Stimulated activated CD8-positive, alpha-beta memory T cell treated with anti-CD3 and anti-CD28 coated beads, Interleukin-15, amount 100 ng/mL, for 24 hours (primary cell): ENCODE measurements around the gene WAC.
"Not testable (repeated sequence)": the region's sequence is repeated elsewhere in the genome, so short reads cannot be mapped to it uniquely, and the experiment has no call there.

Source experiments
- DNase-seq: peaks from one replicate; pipeline ENCODE4 v3.0.0-alpha.2; 2020; ENCODE audit warnings: low read depth

WAC gene

GRCh38 chr10:28566458-28567015 lies 33.6 kb downstream of the WAC start:
- DNase-seq, result no peak

GRCh38 chr10:28569506-28570159 lies 36.7 kb downstream of the WAC start:
- DNase-seq, result no peak

GRCh38 chr10:28570598-28570997 lies 37.7 kb downstream of the WAC start:
- DNase-seq, result no peak

DNA sequence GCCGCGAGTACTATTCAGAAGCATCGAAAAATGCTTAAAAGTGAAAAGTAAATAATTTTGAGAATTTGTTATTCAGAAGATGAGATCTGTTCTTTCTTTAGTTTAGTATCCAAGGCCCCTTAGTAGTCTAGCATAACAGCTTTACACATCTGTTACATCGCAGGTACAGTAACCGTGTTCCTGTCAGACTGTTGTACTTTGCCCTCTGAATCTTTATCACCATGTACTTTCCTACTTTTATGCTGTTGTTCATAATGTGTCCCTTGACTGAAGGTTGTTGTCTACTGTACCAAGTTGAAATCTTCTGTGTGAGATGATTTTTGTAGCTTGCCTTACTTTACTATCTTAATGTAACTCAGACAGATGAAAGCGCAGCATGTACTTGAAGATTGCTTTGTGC lies 38.3 kb downstream of the WAC start:
- DNase-seq, result no peak

DNA sequence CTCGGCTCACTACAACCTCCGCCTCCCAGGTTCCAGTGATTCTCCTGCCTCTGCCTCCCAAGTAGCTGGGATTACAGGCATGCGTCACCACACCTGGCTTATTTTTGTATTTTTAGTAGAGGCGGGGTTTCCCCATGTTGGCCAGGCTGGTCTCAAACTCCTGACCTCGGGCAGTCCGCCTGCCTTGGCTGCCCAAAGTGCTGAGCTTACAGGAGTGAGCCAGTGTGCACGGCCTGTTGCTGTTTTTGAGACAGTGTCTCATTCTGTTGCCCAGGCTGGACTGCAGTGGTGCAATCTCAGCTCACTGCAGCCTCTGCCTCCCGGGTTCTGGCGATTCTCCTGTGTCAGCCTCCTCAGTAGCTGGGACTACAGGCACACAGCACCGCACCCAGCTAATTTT lies 41.3 kb downstream of the WAC start:
- DNase-seq, result not testable (repeated sequence)

GRCh38 chr10:28575852-28576251 lies 42.9 kb downstream of the WAC start:
- DNase-seq, result no peak

DNA sequence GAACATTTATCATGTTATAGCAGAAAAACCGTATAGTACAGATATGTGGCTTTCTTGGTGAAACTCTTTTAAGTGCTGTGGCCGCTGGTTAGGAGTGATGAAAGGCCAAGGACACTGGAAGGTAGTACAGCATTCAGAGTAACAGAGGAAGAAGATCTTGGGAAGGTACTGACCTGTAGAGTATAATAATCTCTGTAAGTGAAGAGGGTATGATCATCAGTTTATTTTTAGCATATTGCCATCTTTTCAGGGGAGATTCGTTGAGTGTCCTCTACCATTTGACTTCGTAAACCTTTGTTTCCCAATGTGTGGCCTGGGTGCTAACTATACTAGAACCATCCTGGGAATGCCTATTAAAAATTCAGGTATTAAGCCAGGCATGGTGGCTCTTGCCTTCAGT lies 44.6 kb downstream of the WAC start:
- no peak for DNase-seq

- DNase-seq, result no peak
Observed at GRCh38 chr10:28578454-28578853, 45.5 kb downstream of the WAC start.

DNA sequence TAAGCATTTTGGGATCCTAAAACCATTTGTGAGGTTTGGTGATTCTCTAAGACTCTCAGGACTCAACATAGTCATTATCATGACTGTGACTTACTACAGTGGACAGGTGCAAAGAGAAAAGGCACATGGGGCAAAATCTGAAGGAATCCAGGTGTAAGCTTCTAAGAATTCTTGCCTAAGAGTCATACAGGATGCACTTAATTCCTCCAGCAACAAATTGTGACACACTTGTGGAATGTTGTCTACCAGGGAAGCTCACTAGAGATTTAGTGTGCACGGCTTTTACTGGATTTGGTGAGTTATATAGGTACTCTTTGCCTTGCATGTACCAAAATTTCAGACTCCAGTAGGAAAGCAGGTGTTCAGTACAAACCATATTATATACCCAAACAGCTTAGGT lies 47.9 kb downstream of the WAC start:
- DNase-seq, result no peak

- no peak for DNase-seq
Observed at GRCh38 chr10:28581916-28582315, 49.0 kb downstream of the WAC start.

DNA sequence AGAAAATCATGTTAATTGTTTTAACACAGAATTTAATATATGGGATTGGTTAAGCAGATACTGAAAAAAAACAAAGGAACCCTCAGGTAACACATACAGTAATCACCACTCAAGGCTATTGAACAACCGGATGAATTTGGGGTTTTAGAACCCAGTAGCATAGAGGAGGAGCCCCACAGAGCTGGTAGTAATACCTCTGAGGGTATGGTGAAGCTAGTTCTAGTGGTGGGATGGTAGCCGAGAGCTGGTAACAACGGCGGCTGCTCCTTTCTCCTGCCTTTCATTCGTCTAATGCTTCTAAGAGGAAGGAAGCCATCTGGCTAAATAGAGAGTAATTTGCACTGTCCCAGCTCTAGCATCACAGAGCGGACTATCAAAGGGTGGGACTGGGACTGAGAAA lies 52.2 kb downstream of the WAC start:
- no peak for DNase-seq

DNA sequence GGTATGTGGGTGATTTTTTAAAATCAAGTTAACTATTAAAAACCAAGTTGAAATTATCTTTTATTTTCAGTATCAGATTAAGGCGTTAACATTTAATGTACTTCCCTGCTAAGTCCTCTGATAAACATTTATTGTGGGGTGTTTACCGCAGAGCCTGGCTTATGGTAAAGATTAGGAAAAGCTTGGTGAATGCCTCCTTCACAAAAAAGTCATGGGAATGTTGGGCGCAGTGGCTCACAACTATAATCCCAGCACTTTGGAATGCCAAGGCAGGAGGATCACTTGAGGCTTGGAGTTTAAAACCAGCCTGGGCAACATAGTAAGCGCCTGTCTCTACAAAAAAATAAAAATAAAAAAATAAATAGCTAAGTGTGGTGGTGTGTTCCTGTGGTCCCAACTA lies 53.3 kb downstream of the WAC start:
- DNase-seq, result no peak

- DNase-seq, result no peak
Observed at GRCh38 chr10:28587270-28587969, 54.5 kb downstream of the WAC start.

DNA sequence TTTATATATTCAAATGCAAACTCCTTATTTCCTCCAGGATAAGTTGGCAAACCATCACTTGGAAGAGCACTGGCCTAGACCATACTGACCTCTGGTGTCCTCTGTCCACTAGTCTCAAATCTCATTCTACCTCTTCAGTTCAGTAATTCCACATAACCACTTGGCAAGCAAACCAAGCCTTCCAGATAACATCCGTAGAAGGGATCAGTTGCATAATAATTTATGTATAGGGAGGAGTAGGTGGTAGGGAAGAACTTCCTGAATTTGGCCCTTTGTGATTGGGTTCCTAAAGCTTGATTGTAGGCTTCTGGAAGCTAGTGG lies 55.0 kb downstream of the WAC start:
- no peak for DNase-seq

DNA sequence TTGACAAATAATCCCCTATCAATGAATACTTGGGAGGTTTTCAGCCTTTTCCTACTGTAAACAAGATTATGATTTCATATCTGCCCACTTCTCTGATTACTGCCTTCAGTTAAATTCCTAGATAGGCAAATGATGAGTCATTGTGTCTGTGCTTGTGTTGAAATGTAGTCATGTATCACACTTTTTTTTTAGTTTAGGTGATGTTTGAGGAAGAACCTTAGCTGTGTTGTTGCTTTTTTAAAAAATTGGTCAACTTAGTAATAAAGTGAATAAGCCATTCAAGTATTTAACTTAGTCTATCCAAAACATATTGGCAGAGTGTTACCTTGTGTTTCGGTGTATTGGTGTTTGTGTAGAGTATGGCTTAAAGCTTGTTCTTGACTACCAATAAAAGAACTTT lies 60.0 kb downstream of the WAC start:
- DNase-seq, result no peak

GRCh38 chr10:28593811-28594210 lies 60.9 kb downstream of the WAC start:
- DNase-seq, result no peak

GRCh38 chr10:28594406-28594805 lies 61.5 kb downstream of the WAC start:
- no peak for DNase-seq

DNA sequence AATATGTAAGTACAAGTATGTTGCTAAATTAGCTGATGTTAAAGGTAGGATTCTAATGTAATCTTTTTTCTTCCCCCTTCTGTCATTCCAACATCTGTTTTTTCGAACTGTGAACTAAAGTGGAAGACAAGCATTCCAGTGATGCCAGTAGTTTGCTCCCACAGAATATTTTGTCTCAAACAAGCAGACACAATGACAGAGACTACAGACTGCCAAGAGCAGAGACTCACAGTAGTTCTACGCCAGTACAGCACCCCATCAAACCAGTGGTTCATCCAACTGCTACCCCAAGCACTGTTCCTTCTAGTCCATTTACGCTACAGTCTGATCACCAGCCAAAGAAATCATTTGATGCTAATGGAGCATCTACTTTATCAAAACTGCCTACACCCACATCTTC lies 62.7 kb downstream of the WAC start:
- no peak for DNase-seq

GRCh38 chr10:28600056-28600455 lies 67.1 kb downstream of the WAC start:
- DNase-seq, result no peak

DNA sequence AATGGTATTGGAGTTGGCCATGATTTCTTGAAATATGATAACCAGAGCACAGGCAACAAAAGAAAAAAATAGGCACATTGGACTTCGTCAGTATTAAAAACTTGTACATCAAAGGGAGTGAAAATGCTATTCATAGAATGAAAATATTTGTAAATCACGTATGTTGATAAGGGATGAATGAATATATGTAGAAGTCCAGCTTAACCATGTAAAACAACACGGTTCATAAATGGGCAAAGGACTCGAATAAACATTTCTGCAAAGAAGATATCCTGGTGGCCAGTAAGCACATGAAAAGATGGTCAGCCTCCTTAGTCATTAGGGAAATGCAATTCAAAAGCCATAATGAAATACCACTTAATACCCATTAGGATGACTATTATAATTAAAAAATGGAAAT lies 68.1 kb downstream of the WAC start:
- DNase-seq, result no peak

DNA sequence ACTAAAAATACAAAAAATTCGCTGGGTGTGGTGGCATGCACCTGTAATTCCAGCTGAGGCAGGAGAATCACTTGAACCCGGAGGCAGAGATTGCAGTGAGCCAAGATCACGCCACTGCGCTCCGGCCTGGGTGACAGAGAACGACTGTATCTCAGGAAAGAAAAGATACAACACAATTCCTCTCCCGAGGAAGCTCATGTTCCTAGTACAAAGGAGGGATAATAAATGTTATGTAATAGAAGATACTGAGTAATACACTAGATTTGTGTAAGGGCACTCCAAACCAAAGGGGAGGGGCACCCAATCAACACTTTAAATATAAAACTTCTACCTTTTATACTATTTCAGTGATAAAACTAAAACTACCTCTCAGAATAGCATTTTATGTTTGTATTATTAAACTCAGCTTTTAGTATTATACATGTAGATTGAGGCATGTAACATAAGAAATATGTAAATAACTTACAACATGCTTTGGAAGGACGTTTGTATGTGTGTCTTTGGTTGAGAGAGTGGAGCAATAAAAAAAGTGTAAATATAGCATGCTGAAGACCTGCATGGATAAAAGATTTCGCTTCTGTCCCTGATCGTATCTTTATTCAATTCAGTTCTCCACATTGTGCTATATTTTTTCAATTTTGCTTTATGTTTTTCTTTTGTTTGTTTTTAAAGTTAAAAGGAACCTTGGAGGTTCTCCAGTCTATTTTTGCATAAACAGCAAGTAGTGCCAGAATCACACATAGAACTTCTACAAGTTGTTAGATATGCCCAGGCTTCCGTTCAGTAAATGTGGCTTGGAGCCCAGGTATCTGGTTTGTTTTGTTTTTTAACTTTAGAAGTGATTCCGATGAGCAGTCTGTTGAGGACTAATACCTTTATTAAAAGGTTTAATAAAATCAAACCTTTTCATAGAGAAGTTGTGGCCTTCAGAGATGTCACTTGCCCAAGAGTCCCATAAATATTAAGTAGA lies 71.9 kb downstream of the WAC start:
- DNase-seq, result no peak

DNA sequence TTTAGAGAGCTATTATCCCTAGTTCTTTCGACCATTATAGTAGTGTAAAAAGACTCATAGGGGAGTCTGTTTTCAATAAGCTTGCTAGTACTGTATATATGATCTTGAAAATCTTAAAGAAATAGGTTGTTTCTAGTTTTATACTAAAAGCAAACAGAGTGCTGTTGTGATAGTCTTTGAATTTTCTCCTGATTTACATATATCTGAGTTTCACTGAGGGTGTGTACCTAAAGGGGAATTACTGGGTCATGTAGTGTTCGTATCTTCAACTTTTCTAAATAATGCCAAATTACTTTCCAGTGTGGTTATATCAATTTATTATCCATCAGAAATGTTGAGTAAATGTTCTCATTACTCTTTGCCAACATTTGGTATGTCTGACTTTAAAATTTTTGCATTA lies 73.7 kb downstream of the WAC start:
- DNase-seq, result no peak

GRCh38 chr10:28609636-28610035 lies 76.7 kb downstream of the WAC start:
- DNase-seq, result not testable (repeated sequence)
